Left ventricle myocardium inferior (tissue), 1 donor: ENCODE results near the gene FBN1. TPM values are rescaled to one million over a fixed set of nuclear protein-coding genes. Genes with fewer than 3 reads are reported as not detected.
A peak's percentile ranks its signal among the peaks of the same experiment; 100 is the strongest.

Experiments
- DNase-seq: peaks from one replicate; pipeline ENCODE4 v3.0.0-alpha.2; 2020
- H3K27ac ChIP-seq: fragments of 200-600 bp; replicated peaks from 2 replicates; pipeline ENCODE4 v1.8.0; 2021
- H3K27me3 ChIP-seq: fragments of 200-600 bp; 2 replicates; pipeline ENCODE4 v1.8.0; 2021; ENCODE audit warnings: low read depth
- H3K36me3 ChIP-seq: fragments of 200-600 bp; 2 replicates; pipeline ENCODE4 v1.8.0; 2021
- H3K4me1 ChIP-seq: fragments of 200-600 bp; 2 replicates; pipeline ENCODE4 v1.8.0; 2021
- H3K4me3 ChIP-seq: fragments of 200-600 bp; 2 replicates; pipeline ENCODE4 v1.8.0; 2021; ENCODE audit warnings: mild to moderate bottlenecking, moderate library complexity
- H3K9me3 ChIP-seq: fragments of 200-600 bp; replicated peaks from 2 replicates; pipeline ENCODE4 v1.8.0; 2021
- CTCF ChIP-seq: fragments of 200-600 bp; IDR thresholded peaks from 2 replicates; pipeline ENCODE4 v1.8.0; 2021; ENCODE audit warnings: antibody characterized with exemption, mild to moderate bottlenecking, borderline replicate concordance
- intact Hi-C: fragments of 100-400 bp; cut with micrococcal nuclease; formaldehyde crosslinking; loops from one replicate; pipeline ENCODE4 v1.11.0; 2022
- total RNA-seq: library from RNA; stranded (reverse); fragmentation: NEBNext Ultra II Directional; extraction: Animal tissue kit (Norgen Biotek cat#: 25700); gene quantifications from one replicate; pipeline ENCODE4 v1.2.1, GENCODE V29; 2021
- donor health status: DM: no; HTN: yes; CAD: no; lungs with severe emphysema.

FBN1 gene
- total RNA-seq, 1 donor from 2014 or later, result 45.5 TPM

DNA sequence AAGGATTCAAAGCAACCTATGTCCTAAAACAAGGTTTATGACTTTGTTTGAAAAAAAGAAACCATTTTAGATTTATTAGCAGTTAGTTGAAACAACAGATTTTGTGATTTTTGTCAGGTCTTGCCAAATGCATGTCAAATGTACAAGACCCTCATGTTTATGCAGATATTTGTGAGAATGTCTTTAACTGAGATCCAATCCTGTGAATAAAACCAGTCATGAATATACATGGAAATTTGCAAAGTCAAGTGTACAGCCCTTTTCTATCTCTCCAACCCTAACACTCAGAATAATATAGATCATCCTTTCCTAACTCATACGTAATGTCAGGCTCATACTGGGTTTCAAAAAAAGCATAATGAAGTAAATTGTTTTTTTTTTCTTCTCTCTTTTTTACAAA lies 237.9 kb downstream of the FBN1 start:
- Histone ChIP-seq H3K36me3 (peaks cover 18% of the 10 kb centered on the region), H3K27me3 (no peaks in the 10 kb centered on the region), H3K4me3 (no peak overlapping the region), H3K27ac (peak overlapping the region; percentile 41), H3K9me3 (no peaks in the 10 kb centered on the region), H3K4me1 (peaks cover 24% of the 10 kb centered on the region)
- intact Hi-C loops, result no loop called here
- DNase-seq, result no peak
- TF ChIP-seq CTCF, result no peak

DNA sequence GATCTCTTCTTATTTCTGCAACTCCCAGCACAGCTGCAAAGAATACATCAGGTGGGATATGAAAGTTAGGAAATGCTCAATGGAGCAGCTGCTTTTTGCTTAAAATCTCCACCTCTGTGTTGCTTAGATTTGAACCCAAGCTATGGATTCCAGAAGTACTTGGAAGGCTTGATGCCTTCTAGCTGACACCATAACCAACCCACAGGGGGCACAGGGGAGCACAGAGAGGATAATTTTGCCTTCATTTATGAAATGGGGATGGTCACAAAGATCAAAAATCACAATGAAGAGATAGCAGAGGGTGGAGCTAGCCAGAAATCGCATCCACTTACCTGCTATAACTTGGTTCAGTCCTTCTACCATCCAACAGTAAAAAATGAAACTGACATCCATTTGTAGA lies 238.6 kb downstream of the FBN1 start:
- H3K9me3 ChIP-seq, result no peaks in the 10 kb centered on the region
- intact Hi-C loops, result no loop called here
- H3K27ac ChIP-seq, result peak overlapping the region; percentile 36
- H3K4me1 ChIP-seq, result peaks cover 17% of the 10 kb centered on the region
- no peaks in the 10 kb centered on the region for H3K27me3 ChIP-seq
- no peak for DNase-seq
- peaks cover 17% of the 10 kb centered on the region for H3K36me3 ChIP-seq
- no peak overlapping the region for H3K4me3 ChIP-seq
- TF ChIP-seq CTCF, result peak; percentile 9

DNA sequence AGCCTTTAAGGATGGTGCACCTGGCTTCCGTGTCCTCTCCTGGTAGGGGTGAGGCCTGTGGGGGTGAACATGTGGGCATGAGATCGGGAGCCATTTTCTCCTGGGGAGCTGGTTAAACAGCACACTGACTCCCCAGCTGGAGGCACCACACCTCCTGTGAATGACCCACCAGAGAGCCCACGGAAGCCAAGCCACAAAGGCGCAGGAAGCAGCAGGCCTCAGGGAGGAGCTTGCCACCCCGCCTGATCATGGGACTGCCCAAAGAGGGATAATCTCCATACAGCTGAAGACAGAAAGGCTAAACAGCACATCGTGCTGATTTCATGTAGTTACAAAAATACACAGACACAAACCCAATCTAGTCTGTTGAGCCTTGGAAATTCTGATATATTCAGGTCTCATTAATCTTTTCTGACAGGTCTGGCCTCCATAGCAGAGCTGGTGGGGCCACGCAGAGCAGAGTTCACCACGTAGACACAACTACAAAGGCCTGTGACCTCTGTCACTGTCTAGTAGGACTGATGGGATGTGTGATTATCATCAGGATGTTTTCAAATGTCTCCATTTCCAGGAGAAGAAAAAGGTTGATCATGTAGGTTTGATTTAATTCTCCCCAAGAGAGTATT lies 239.1 kb downstream of the FBN1 start:
- no peaks in the 10 kb centered on the region for H3K9me3 ChIP-seq
- DNase-seq, result no peak
- H3K36me3 ChIP-seq, result peaks cover 16% of the 10 kb centered on the region
- no peak for TF ChIP-seq CTCF
- no peak overlapping the region for H3K4me3 ChIP-seq
- peak overlapping the region; percentile 36 for H3K27ac ChIP-seq
- no peaks in the 10 kb centered on the region for H3K27me3 ChIP-seq
- H3K4me1 ChIP-seq, result peaks cover 15% of the 10 kb centered on the region
- intact Hi-C loops, result no loop called here

- no peak overlapping the region for H3K4me3 ChIP-seq
- no peak for DNase-seq
- H3K27ac ChIP-seq, result no peak overlapping the region
- intact Hi-C loops, result no loop called here
- no peak for TF ChIP-seq CTCF
- H3K36me3 ChIP-seq, result no peaks in the 10 kb centered on the region
- peaks cover 15% of the 10 kb centered on the region for H3K4me1 ChIP-seq
- H3K27me3 ChIP-seq, result no peaks in the 10 kb centered on the region
- H3K9me3 ChIP-seq, result no peaks in the 10 kb centered on the region
Measured at GRCh38 chr15:48402427-48403177, 242.9 kb downstream of the FBN1 start.

GRCh38 chr15:48400086-48400485 lies 245.4 kb downstream of the FBN1 start:
- no peak overlapping the region for H3K4me3 ChIP-seq
- no peak overlapping the region for H3K27ac ChIP-seq
- intact Hi-C loops, result no loop called here
- H3K9me3 ChIP-seq, result no peaks in the 10 kb centered on the region
- H3K4me1 ChIP-seq, result peaks cover 27% of the 10 kb centered on the region
- H3K36me3 ChIP-seq, result no peaks in the 10 kb centered on the region
- H3K27me3 ChIP-seq, result no peaks in the 10 kb centered on the region
- no peak for TF ChIP-seq CTCF
- DNase-seq, result no peak
